Measurements from ENCODE around the gene CSN3.
"Not testable (repeated sequence)": the region's sequence is repeated elsewhere in the genome, so short reads cannot be mapped to it uniquely, and the experiment has no call there.

CSN3 gene

GRCh38 chr4:70242297-70242696 is at the start of gene CSN3:
Gene CSN3, plus strand, starts transcription at chr4:70242597. Its CDS starts 2,223 bp downstream, at chr4:70244820.
- DNase-seq (ENCODE audit: low spot score): not testable (repeated sequence)

- no peak for DNase-seq (ENCODE audit: low spot score)
Observed at GRCh38 chr4:70192895-70193294, 49.5 kb upstream of the CSN3 start.

- DNase-seq (ENCODE audit: low spot score): no peak
Observed at GRCh38 chr4:70195425-70195824, 47.0 kb upstream of the CSN3 start, which contains the start of gene ODAM. Gene ODAM, plus strand, starts transcription at chr4:70195725. Its CDS starts 819 bp downstream, at chr4:70196544.

- no peak for DNase-seq (ENCODE audit: low spot score)
Observed at GRCh38 chr4:70196857-70197256, 45.5 kb upstream of the CSN3 start.

GRCh38 chr4:70197842-70198241 is 44.6 kb upstream of the CSN3 start:
- no peak for DNase-seq (ENCODE audit: low spot score)

- DNase-seq (ENCODE audit: low spot score): no peak
Observed at GRCh38 chr4:70203601-70204000, 38.8 kb upstream of the CSN3 start.

GRCh38 chr4:70212752-70213151 is 29.6 kb upstream of the CSN3 start:
- DNase-seq (ENCODE audit: low spot score): not testable (repeated sequence)

GRCh38 chr4:70216109-70216508 is 26.3 kb upstream of the CSN3 start:
- not testable (repeated sequence) for DNase-seq (ENCODE audit: low spot score)

GRCh38 chr4:70216550-70216949 is 25.8 kb upstream of the CSN3 start:
- DNase-seq (ENCODE audit: low spot score): not testable (repeated sequence)

- not testable (repeated sequence) for DNase-seq (ENCODE audit: low spot score)
Observed at GRCh38 chr4:70221389-70221788, 21.0 kb upstream of the CSN3 start.

GRCh38 chr4:70221818-70222217 is 20.6 kb upstream of the CSN3 start:
- DNase-seq (ENCODE audit: low spot score): not testable (repeated sequence)

GRCh38 chr4:70225824-70226223 is 16.6 kb upstream of the CSN3 start, which contains the start of gene FDCSP:
Gene FDCSP, plus strand, starts transcription at chr4:70226124. Its CDS starts 5,071 bp downstream, at chr4:70231195.
- no peak for DNase-seq (ENCODE audit: low spot score)

- no peak for DNase-seq (ENCODE audit: low spot score)
Observed at GRCh38 chr4:70236125-70236524, 6.3 kb upstream of the CSN3 start.

- no peak for DNase-seq (ENCODE audit: low spot score)
Observed at GRCh38 chr4:70239131-70239883, 3.1 kb upstream of the CSN3 start.

- DNase-seq (ENCODE audit: low spot score): no peak
Observed at GRCh38 chr4:70239884-70240591, 2.4 kb upstream of the CSN3 start.

- no peak for DNase-seq (ENCODE audit: low spot score)
Observed at GRCh38 chr4:70243091-70243490, 694 bp downstream of the CSN3 start.

GRCh38 chr4:70251250-70251944 is 9.0 kb downstream of the CSN3 start:
- DNase-seq (ENCODE audit: low spot score): no peak

GRCh38 chr4:70251945-70252277 is 9.5 kb downstream of the CSN3 start:
- no peak for DNase-seq (ENCODE audit: low spot score)

GRCh38 chr4:70269674-70270073 is 27.3 kb downstream of the CSN3 start:
- no peak for DNase-seq (ENCODE audit: low spot score)

GRCh38 chr4:70277121-70277520 is 34.7 kb downstream of the CSN3 start:
- DNase-seq (ENCODE audit: low spot score): no peak

GRCh38 chr4:70280567-70280966 is 38.2 kb downstream of the CSN3 start:
- no peak for DNase-seq (ENCODE audit: low spot score)

GRCh38 chr4:70288651-70289050 is 46.3 kb downstream of the CSN3 start:
- DNase-seq (ENCODE audit: low spot score): no peak

- DNase-seq (ENCODE audit: low spot score): no peak
Observed at GRCh38 chr4:70291341-70291740, 48.9 kb downstream of the CSN3 start.
